Loucy (cell line): ENCODE data around the gene PPP4R2.

ENCODE experiments used
- CTCF ChIP-seq: fragments of 200-600 bp; sonication (generic); conservative IDR thresholded peaks from 2 replicates; pipeline ENCODE4 v1.5.1; 2014; ENCODE audit warnings: mild to moderate bottlenecking, antibody characterized with exemption, low read length
- EZH2phosphoT487 ChIP-seq: fragments of 200-600 bp; IDR thresholded peaks from 2 replicates; pipeline ENCODE4 v1.6.1; 2018; ENCODE audit warnings: antibody characterized with exemption, mild to moderate bottlenecking, moderate library complexity, borderline replicate concordance

GRCh38 chr3:72968266-72968664 is 28.3 kb upstream of the PPP4R2 start:
- no peak for TF ChIP-seq CTCF
- no peak for TF ChIP-seq EZH2phosphoT487
